ENCODE measurements around the gene GPRC5C.

GPRC5C gene

GRCh38 chr17:74408262-74408661, 23.6 kb upstream of the GPRC5C start:
- DNase-seq = no peak

- no peak for DNase-seq
These were observed 23.1 kb upstream of the GPRC5C start for GRCh38 chr17:74408815-74409214.

- no peak for DNase-seq
These were observed 21.9 kb upstream of the GPRC5C start for GRCh38 chr17:74410001-74410443.

GRCh38 chr17:74412581-74412980, 19.3 kb upstream of the GPRC5C start:
- DNase-seq = no peak

- no peak for DNase-seq
These were observed 18.4 kb upstream of the GPRC5C start for GRCh38 chr17:74413491-74413890.

GRCh38 chr17:74414510-74414909, 17.4 kb upstream of the GPRC5C start:
- DNase-seq = no peak

- no peak for DNase-seq
These were observed 16.1 kb upstream of the GPRC5C start for GRCh38 chr17:74415608-74416396.

- no peak for DNase-seq
These were observed 14.5 kb upstream of the GPRC5C start for GRCh38 chr17:74417178-74418045.

- no peak for DNase-seq
These were observed 11.9 kb upstream of the GPRC5C start for GRCh38 chr17:74419928-74420411.

GRCh38 chr17:74424117-74424516, 7.8 kb upstream of the GPRC5C start:
- no peak for DNase-seq

GRCh38 chr17:74424657-74425056, 7.2 kb upstream of the GPRC5C start:
- DNase-seq = no peak

- no peak for DNase-seq
These were observed 5.3 kb upstream of the GPRC5C start for GRCh38 chr17:74426551-74427047.

- no peak for DNase-seq
These were observed 4.7 kb upstream of the GPRC5C start for GRCh38 chr17:74427048-74427762.

- DNase-seq = no peak
These were observed 4.1 kb upstream of the GPRC5C start for GRCh38 chr17:74427763-74428153.

GRCh38 chr17:74429604-74430384, 2.1 kb upstream of the GPRC5C start:
- DNase-seq = no peak

- no peak for DNase-seq
These were observed 1.5 kb upstream of the GPRC5C start for GRCh38 chr17:74430385-74430705.

- DNase-seq = no peak
These were observed 951 bp upstream of the GPRC5C start for GRCh38 chr17:74430706-74431567.

- DNase-seq = no peak
These were observed 469 bp downstream of the GPRC5C start for GRCh38 chr17:74432424-74432690.

GRCh38 chr17:74432766-74433391, 991 bp downstream of the GPRC5C start:
- DNase-seq = no peak

GRCh38 chr17:74433421-74434121, 1.7 kb downstream of the GPRC5C start:
- DNase-seq = no peak

Data from activated naive CD4-positive, alpha-beta T cell (primary cell).